ENCODE measurements around the gene HARS2. TPM values are rescaled to one million over a fixed set of nuclear protein-coding genes. Genes with fewer than 3 reads are reported as not detected.

HARS2 gene, protein sequence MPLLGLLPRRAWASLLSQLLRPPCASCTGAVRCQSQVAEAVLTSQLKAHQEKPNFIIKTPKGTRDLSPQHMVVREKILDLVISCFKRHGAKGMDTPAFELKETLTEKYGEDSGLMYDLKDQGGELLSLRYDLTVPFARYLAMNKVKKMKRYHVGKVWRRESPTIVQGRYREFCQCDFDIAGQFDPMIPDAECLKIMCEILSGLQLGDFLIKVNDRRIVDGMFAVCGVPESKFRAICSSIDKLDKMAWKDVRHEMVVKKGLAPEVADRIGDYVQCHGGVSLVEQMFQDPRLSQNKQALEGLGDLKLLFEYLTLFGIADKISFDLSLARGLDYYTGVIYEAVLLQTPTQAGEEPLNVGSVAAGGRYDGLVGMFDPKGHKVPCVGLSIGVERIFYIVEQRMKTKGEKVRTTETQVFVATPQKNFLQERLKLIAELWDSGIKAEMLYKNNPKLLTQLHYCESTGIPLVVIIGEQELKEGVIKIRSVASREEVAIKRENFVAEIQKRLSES
- polyA plus RNA-seq (36.8 to 44.5 TPM (median 40.3 TPM) in 3 replicates), polyA minus RNA-seq (6.0 to 35.7 TPM (median 24.8 TPM) in 3 replicates)
- 29.9 TPM for polyA plus RNA-seq (2011; ENCODE audit: low read depth)
- polyA plus RNA-seq (2011; cell fraction: cytosol; rRNA removed), result 27.1 and 39.2 TPM in 2 replicates
- polyA plus RNA-seq (2011; cell fraction: nucleus; rRNA removed), result 59.2 and 66.5 TPM in 2 replicates
- 25.6 and 26.5 TPM in 2 replicates for polyA plus RNA-seq (2012; ENCODE audit: low replicate concordance)
- polyA minus RNA-seq (2011; cell fraction: cytosol; rRNA and poly(A)+ RNA removed), result 18.6 TPM
- polyA minus RNA-seq (2011; cell fraction: nucleus; rRNA and poly(A)+ RNA removed), result 23.5 and 30.6 TPM in 2 replicates

DNA sequence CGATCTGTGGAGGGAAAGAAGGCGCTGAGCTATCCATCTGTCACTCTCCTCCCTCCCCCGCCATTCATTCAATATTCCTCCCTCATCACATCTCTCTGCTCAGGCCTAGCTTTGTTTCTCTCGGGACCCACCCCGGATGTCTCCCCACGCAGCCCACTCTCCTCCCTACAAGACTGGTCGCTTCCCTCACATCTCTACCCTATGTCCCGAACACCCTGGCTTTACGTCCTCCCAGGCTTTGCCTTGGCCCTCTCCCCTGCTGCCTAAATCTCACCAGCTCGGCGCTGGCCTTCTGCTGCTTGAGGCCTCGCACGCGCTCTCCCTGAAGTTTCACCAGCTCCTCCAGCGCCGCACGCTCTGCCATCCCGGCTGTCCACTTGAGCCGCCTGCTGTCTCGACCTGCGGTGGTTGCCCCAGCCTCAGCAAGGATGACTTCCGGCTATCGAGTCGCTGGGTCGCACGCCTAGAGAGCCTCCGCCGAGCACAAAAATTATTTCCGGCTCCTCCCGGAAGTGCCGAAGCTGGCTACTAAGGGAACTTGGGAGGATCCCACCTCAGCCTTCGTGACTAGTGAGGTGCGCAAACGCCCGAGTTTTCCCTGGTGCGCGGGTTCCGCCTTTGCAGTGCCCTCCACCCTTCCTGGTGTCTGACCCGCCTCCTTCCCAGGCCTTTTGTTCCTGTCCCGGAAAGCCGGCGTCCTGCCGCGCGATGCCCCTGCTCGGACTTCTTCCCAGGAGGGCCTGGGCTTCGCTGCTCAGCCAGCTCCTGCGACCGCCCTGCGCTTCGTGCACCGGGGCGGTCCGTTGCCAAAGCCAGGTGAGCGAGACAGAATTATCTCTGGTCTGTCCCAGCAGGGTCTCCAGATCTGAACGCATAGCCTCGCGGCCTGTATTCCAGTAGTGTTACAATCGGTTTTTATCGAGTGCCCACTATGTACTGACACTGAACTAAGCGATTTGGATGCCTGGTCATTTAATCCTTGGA is at the start of gene HARS2, which contains the start of gene HARS1:
Gene HARS2 (plus strand): TSS at position 515 of the 984 bp plus-strand sequence. CDS start 194 bp downstream, at position 709.
Gene HARS1 (minus strand): TSS at position 430 of the 984 bp plus-strand sequence. CDS start 66 bp downstream, at position 364.
- H3K36me3 ChIP-seq (ENCODE audit: control insufficient read depth in 2 of 2, extremely low read depth in 1 of 2, insufficient read depth in 2 of 2, low read length in 2 of 2), result peaks cover 21 to 27% of the 10 kb centered on the region in 2 experiments
- H3K9ac ChIP-seq (ENCODE audit: control insufficient read depth, extremely low read depth, insufficient read depth, low read length), result peak within 1 kb of the TSS; percentile 90
- H3K27ac ChIP-seq (ENCODE audit: control insufficient read depth, insufficient read depth, low read length), result peak within 1 kb of the TSS; percentile 85
- H3K27me3 ChIP-seq (ENCODE audit: control insufficient read depth, extremely low read depth, insufficient read depth, low read length), result no peaks in the 10 kb centered on the region
- peaks cover 62% of the 10 kb centered on the region for H3K79me2 ChIP-seq (ENCODE audit: control insufficient read depth, insufficient read depth, low read length)
- peak within 1 kb of the TSS; percentile 98 for H3K4me2 ChIP-seq (ENCODE audit: control insufficient read depth, extremely low read depth, insufficient read depth, low read depth, low read length)
- DNase-seq (ENCODE audit: low read depth, low spot score) (peak; percentile 77), FAIRE-seq (peak; percentile 73)
- H3K4me3 ChIP-seq (ENCODE audit: control insufficient read depth in 2 of 3, extremely low read depth in 1 of 3, insufficient read depth in 2 of 3, low read depth in 1 of 3, low read length in 3 of 3), result peak within 1 kb of the TSS; percentile 59 to 93 (median 85)
- dilution Hi-C loops (cut with MboI; ENCODE audit: extremely low pct_ligation_motif_present, low sequenced_read_pairs), result no loop called here
- no peak for TF ChIP-seq EZH2 (IDR thresholded peaks at IDR 0.05; ENCODE audit: low read length)
- TF ChIP-seq, protein P1, sequence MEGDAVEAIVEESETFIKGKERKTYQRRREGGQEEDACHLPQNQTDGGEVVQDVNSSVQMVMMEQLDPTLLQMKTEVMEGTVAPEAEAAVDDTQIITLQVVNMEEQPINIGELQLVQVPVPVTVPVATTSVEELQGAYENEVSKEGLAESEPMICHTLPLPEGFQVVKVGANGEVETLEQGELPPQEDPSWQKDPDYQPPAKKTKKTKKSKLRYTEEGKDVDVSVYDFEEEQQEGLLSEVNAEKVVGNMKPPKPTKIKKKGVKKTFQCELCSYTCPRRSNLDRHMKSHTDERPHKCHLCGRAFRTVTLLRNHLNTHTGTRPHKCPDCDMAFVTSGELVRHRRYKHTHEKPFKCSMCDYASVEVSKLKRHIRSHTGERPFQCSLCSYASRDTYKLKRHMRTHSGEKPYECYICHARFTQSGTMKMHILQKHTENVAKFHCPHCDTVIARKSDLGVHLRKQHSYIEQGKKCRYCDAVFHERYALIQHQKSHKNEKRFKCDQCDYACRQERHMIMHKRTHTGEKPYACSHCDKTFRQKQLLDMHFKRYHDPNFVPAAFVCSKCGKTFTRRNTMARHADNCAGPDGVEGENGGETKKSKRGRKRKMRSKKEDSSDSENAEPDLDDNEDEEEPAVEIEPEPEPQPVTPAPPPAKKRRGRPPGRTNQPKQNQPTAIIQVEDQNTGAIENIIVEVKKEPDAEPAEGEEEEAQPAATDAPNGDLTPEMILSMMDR (optimal IDR thresholded peaks at IDR 0.05 in 1 of 3, IDR thresholded peaks at IDR 0.05 in 1 of 3, conservative IDR thresholded peaks at IDR 0.05 in 1 of 3; ENCODE audit: extremely low read depth in 1 of 3, insufficient read depth in 2 of 3, low read length in 3 of 3), result peak in 1 of 3 experiments; percentile 4
- H2AFZ ChIP-seq (ENCODE audit: control insufficient read depth, low read length), result peak within 1 kb of the TSS; percentile 98
- no peaks in the 10 kb centered on the region for H4K20me1 ChIP-seq (ENCODE audit: control insufficient read depth, extremely low read depth, insufficient read depth, low read length)
- peaks cover 5% of the 10 kb centered on the region for H3K4me1 ChIP-seq (ENCODE audit: control insufficient read depth, extremely low read depth, insufficient read depth, low read length)
- H3K9me3 ChIP-seq (ENCODE audit: control insufficient read depth, low read depth, low read length), result no peaks in the 10 kb centered on the region
- peaks cover 2% of the 10 kb centered on the region for H3K9me1 ChIP-seq (ENCODE audit: control insufficient read depth, extremely low read depth, insufficient read depth, low read length)

DNA sequence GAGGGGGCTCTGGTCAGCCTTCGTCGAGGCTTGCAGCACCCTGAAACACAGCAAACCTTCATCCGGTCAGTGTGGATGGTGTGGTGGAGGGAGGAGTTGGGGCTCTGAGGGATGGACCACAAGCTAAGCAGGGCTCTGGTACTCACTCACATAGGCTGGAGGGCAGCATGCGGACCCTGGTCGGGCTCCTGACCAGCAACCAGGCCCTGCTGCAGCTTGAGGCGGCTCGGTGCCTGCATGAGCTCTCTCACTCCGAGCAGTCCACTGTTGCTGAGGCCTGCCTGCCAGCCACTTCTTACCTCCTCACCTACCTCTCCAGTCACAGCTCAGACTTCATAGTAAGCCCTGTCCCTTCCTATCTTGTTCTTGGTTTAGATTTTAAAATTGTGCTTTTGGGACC is 49.5 kb upstream of the HARS2 start:
- no peak overlapping the region for H3K4me2 ChIP-seq (ENCODE audit: control insufficient read depth, extremely low read depth, insufficient read depth, low read depth, low read length)
- no peaks in the 10 kb centered on the region for H4K20me1 ChIP-seq (ENCODE audit: control insufficient read depth, extremely low read depth, insufficient read depth, low read length)
- no peak for FAIRE-seq
- H3K27me3 ChIP-seq (ENCODE audit: control insufficient read depth, extremely low read depth, insufficient read depth, low read length), result no peaks in the 10 kb centered on the region
- H3K9me3 ChIP-seq (ENCODE audit: control insufficient read depth, low read depth, low read length), result no peaks in the 10 kb centered on the region
- H3K4me3 ChIP-seq (ENCODE audit: control insufficient read depth in 2 of 3, extremely low read depth in 1 of 3, insufficient read depth in 2 of 3, low read depth in 1 of 3, low read length in 3 of 3), result no peak overlapping the region
- no peak overlapping the region for H2AFZ ChIP-seq (ENCODE audit: control insufficient read depth, low read length)
- H3K79me2 ChIP-seq (ENCODE audit: control insufficient read depth, insufficient read depth, low read length), result peaks cover 17% of the 10 kb centered on the region
- H3K9ac ChIP-seq (ENCODE audit: control insufficient read depth, extremely low read depth, insufficient read depth, low read length), result no peak overlapping the region
- no peak overlapping the region for H3K27ac ChIP-seq (ENCODE audit: control insufficient read depth, insufficient read depth, low read length)
- H3K36me3 ChIP-seq (ENCODE audit: control insufficient read depth in 2 of 2, extremely low read depth in 1 of 2, insufficient read depth in 2 of 2, low read length in 2 of 2), result peaks cover 10 to 17% of the 10 kb centered on the region in 2 experiments
- dilution Hi-C loops (cut with MboI; ENCODE audit: extremely low pct_ligation_motif_present, low sequenced_read_pairs), result no loop called here
- TF ChIP-seq EZH2 (IDR thresholded peaks at IDR 0.05; ENCODE audit: low read length), result no peak
- TF ChIP-seq, protein P1 (optimal IDR thresholded peaks at IDR 0.05 in 1 of 3, IDR thresholded peaks at IDR 0.05 in 1 of 3, conservative IDR thresholded peaks at IDR 0.05 in 1 of 3; ENCODE audit: extremely low read depth in 1 of 3, insufficient read depth in 2 of 3, low read length in 3 of 3), result no peak
- DNase-seq (ENCODE audit: low read depth, low spot score), result no peak
- peaks cover 12% of the 10 kb centered on the region for H3K4me1 ChIP-seq (ENCODE audit: control insufficient read depth, extremely low read depth, insufficient read depth, low read length)
- no peaks in the 10 kb centered on the region for H3K9me1 ChIP-seq (ENCODE audit: control insufficient read depth, extremely low read depth, insufficient read depth, low read length)

Data from keratinocyte (primary cell).